HG02840 (cell line): ENCODE results near the gene NR3C2.
A peak's percentile ranks its signal among the peaks of the same experiment; 100 is the strongest.

ENCODE experiments used
- ATAC-seq: cut with Tn5 transposase; IDR thresholded peaks from one replicate; pipeline ENCODE4 v1.9.1; 2021; ENCODE audit warnings: mild to moderate bottlenecking, moderate library complexity, moderate number of reproducible peaks; ENCODE audit not compliant: unreplicated experiment, low FRiP score

The NR3C2 gene

DNA sequence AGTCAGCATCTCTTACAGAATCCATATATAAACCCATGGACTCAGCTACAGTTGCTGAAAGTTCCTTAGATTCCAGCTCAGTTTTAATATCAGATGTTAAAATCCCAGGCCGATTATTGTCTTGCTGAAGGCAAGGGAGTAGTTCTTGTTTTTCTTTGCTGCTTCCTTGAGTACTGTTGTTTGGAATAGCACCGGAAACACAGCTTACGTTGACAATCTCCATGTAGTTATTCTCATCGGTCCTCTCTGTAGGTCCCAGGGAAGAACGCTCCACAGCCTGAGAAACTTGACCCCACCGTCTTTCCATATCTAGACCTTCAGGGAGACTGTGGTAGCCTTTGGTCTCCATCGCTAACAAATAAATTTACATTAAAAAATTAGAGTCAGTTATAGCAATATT lies 5.7 kb downstream of the NR3C2 start:
- ATAC-seq: no peak

DNA sequence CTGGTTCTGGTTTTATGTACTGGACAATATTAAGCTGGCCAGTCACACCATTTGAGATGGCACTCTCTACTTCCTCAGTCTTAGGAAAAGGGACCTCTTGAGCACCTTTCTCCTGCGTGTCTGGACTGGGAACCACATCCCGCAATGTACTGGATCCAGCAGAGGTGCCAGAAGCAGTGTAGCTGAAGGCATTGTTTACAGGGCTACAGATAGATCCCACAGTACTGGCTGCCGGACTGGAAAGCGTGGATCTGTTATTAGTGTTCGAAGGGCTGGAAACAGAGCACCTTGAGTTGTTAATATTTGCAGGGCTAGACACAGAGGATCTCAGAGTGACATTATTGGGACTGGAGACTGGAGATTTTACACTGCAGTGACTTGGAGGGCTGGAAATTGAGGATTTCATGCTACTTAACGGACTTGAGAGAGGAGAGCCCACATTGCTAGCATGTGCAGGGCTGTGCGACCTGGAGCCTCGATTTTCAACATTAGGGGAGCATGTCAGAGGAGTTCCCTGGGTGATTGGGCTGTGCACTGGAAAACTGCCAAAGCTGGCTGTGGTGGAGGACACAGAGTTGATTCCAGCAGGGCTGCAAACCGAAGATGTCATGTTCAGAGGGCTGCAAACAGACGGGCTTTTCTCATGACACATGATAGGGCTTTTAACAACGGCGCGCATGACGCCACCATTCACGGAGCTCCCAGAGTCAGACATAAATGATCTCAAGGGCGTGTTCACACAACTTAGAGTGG lies 6.4 kb downstream of the NR3C2 start:
- ATAC-seq: no peak

DNA sequence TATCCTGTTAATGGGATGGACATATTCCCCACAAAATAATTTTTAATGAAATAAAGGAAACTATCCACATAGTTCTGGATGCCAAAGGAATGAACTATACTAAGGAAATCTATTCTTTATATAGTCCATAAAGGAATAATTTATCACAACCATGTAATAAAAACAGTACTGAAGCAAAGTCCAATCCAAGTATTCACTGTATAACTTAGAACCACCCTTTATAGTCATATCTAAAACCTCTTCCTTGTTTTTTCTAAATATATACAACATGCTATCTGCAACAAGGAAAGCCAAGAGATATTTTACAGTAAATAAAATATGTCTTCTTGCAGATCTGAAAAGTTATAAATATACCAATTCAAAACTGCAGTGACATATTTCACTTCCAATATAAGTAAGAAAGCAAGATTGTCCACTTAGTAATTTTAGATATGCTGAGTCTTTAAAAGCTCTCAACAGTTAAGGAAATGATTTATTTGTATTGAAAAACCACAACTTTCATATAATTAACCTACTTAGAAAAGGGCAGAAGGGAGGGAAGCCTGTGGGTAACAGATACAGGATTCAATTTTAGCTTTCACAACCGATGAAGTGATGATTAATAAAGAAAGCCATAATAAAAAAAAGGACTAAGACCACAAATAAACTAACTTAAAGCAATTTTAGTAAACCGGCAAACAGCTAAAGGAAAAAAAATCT lies 8.0 kb downstream of the NR3C2 start:
- ATAC-seq: no peak

DNA sequence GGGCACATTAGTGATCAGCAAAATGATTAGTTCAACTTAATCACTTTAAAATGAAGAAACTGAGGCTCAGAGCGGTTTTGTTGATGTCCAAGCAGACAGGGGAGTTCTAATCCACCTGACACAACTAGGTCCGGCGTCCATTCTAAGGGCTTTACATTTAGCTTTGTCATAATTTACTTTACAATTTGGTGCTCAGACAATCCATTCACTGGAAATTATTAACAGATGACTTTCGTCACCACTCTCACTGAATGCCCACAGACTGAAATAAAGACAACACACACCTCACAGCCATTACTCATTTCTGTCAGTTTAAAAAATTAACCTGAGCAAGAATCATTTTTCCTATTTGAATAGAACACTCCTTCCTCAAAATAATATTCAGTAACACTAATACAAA lies 10.8 kb downstream of the NR3C2 start:
- ATAC-seq: no peak

DNA sequence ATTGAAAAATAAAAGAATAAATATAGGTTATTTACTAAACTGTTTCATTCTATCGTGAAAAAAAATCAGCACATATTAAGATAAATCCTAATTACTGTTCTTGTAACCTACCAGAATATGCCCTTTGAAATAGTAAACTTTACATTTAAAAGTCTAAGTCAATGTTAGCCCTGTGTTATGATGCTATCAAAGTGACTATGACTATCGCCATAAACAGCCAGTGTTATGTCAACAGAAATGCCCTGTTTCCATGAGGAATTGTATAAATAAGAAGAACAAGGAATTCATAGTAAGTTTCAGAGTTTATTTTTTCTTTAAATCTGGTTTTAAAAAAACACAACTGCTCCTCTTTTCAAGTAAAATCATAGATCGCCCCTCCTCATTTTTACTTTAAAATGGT lies 11.4 kb downstream of the NR3C2 start:
- ATAC-seq: no peak

DNA sequence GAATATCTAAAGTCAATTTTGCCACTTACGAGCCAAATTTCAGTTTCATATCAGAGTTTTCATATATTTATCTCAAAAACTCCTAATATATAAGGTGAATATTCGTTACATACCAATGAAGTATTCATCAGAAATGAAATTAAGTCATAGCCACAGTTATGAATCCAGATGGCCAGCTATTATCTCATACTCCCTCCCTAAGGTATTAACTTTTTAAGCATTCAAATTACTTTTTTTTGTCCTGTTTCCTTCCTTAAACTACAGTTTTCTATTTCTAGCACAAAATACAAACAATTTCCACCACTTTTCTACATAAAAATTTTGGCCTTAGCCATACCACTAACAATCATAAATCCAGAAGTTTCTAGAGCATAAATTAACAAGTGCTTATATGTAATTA lies 13.0 kb downstream of the NR3C2 start:
- no peak for ATAC-seq

DNA sequence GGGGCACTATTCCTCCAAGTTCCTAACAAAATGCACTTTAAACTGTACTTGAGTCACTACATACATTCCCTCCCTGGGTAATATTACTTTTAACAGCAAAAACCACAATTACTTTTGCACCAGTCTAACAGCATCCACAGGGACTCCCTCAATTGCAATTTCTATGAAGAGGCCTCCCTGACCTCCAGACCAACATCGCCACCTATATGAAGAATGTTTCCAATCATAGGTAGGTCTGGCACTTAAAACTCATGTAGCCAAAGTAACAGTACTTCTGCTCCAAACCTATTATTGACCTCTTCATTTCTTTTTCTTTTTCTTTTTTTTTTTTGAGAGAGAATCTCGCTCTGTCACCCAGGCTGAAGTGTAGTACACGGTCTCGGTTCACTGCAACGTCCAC lies 15.6 kb downstream of the NR3C2 start:
- ATAC-seq: no peak

DNA sequence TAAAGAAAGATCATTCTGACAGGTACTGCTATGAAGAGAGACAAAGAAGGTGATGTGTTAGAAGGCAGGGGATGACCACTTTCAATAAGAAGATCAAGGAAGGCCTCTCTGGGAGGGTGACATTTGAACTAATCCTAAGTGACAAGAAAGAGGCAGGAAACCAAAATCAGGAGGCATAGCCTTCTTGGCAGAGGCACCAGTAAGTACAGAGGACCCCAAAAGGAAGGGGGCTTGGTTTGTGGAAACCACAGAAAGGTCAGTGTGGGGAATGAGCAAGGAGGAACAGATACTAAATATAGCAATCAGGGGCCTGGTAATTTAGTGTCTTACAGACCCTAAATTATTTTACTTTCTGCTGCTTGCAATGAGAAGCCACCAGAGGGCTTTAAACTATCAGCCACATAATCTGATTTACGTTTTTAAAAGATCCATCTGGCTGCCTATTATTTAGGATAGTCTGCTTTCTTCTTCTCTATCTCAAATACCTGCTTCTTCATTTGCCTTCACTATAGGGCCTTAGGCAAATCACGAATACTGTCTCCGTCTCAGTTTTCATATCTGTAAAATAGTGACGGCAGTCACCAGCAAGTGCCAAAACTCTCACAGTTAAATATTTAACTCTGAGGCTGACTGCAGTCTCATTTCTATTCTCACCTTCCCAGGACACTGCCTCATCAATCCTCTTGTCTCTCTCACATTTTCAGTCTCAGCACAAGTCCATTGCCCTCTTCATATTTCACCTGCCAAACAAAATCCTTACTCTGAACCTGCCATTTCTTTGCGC lies 16.7 kb downstream of the NR3C2 start:
- ATAC-seq: peak; percentile 80

DNA sequence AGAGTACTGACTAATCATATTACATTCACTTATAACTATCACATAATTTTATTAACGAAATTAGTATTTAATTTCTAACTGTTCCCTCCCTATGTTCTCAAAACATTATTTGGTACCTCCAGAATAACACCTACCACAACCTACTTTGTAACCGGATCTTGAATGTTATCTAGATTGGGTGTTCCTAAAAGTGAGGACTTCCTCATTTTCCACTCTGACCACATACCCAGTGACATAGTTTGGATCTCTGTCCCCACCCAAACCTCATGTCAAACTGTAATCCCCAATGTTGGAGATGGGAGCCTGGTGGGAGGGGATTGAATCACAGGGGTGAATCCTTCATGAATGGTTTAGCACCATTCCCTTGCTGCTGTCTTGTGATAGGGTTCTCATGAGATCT lies 21.8 kb downstream of the NR3C2 start:
- ATAC-seq: no peak

DNA sequence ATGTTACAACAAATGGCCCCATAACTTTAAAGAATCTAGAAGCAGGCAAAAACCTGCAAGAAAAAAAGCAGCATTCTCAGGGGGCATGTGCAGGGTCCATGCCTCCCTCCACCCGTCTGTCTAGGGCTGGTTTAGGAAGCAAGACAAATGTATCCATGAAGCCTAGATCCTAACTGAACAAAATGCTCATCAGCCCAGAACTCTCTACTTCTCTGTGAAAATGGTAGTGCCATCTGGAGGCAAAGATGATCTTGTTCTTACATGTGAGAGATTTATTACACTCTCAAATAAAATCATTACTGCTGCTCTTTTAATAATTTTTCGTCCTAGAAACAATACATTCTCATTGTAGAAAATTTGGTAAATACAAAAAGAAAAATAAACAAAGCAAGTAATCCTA lies 26.7 kb downstream of the NR3C2 start:
- no peak for ATAC-seq

DNA sequence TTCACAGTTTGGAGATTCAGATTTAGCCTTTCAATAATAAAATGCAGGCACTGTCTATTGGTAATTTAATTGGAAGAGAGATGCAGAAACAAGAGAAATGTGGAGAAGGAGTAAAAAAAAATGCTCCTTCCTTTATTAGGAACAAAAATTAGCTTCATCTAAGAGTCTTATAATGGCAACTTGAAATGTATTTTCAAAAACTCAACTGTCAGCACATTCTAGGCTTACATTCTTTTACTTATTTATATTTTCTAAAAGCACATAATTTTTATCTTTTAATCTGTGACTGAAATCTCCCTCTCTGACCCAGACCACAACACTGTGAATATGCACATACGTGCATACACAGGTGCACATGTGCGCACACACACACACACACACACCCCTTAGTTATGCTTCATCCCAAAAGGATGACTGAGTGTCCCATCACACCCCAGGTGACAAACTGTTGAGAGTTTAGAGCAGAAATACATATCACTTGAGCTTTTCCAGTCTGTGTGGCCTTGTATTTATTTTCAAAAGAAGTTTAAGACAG lies 29.7 kb downstream of the NR3C2 start:
- no peak for ATAC-seq

DNA sequence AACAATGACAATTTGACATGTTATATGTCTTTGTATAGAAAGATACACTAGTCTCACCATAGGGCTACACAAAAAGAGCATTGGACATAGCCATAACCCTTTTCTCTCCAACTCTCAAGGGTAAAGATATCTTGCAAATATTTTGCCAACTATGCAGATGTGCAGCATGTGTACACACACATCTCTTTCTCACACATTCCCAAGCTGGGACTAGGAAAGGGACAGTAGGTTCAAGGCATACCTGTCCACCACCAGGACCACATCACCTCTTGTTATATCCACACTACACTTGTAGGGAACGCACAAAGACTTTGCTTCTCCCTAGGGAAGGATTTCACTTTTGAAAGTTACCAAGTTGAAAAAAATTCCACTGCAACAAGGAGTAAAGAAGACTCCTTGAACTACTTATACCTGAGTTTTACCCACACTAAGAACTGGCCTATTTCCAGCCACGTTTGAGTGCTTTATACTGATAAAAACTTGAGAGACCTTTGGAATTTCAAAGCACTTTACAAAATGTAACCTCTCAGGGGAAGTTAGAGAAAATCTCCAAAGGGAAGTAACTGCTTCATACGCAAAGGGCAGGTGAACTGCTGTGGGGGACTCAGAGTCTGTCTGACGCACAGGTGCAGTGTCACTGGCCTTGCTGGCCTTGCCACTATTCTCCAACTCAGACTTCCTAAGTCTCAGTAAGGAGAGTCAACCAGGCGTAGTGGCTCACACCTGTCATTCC lies 36.9 kb downstream of the NR3C2 start:
- ATAC-seq: no peak

DNA sequence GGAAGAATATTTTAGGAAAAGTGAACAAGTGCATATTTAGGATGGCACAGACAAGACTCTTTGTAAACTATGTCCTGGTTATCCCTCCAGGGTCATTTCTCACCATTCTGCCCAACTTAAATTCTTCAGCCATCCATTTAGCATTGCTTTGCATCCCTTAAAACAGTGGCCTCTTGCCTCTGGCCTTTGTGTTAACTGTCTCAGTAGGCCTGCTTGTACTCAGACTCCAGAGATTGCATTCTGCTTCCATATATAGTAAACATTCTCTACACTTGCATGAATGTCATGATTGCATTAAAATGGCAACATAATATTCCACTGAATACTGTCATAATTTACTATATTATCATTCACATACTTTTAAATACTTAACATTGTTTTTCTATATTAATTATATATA lies 43.2 kb downstream of the NR3C2 start:
- ATAC-seq: no peak

DNA sequence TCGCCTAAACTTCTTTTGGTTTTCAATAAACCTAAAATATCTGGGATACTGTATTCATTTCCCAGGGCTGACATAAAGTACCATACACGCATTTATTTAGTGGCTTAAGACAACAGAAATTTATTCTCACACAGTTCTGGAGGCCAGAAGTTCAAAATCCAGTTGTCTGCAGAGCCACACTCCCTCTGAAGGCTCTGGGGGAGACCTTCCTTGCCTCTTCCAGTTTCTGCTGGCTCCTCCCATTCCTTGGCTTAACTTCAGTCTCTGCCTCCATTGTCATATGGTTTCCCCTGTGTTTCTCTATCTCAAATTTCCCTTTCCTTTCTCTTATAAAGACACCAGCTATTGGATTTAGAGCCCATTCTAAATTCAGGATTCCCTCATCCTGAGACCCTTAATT lies 44.4 kb downstream of the NR3C2 start:
- no peak for ATAC-seq

DNA sequence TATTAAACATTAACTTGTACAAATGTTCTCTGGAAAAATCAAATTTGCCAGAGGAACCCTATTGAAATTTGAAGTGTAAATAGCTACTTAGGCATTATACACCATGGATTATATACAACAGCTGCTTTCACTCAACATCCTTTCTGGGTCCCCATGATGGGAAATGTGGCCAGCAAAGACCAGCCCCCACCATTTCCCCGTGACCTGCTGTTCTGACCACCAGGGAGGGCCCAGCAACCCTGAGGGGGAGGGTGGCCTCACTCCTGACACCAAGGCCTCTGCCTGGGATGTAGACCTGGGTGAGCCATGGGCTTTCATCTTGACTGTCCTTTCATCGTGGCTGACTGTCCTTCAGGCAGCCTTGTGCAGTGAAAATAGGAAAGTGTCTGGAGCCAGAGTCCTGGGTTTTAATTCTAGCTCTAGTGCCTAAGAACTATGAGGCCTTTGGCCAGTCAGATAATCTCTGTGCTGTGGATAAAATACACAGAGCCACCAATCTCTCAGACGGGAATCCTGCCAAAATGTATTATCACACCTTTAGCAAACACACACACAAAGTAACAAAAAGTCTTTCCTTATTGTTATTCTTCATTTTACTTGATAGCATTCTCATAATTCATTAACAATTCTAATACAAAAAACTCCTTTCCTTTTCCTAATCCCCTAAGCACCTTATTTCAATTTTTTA lies 45.1 kb downstream of the NR3C2 start:
- no peak for ATAC-seq

DNA sequence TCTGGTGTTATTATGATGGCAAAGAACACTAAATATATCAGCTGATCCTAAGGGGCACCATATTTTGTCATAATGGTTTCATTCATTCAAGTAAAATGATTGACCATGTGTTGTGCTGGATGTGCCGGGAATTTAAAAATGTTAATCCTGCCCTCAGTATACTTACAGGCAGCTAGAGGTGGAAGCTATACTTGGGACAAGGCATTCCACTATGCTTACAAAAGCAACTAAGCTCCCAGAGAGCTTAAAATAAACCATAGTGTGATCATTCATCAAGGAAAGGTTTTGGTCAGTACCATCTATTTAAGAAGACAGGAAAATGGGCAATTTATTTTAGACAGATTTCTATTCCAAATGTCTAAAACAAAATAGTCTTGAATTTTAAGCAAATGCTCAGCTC lies 46.4 kb downstream of the NR3C2 start:
- no peak for ATAC-seq

DNA sequence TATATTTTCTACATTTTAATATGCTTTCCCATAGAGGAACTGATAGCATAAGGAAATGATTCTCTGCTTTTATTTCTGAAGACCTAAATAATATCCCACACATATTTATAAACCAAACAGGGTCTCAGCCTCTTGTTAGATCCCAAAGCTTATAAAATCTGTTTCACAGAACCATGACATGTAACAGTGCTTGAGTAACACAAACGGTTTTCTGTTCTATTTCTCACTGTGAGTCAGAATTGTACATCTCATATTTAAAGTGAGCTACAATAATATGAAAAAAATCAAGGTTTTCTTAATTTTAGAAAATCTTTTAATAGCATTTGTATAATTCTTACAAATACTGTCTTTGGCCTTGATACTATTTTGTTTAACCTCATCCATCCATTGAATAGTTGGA lies 51.2 kb downstream of the NR3C2 start:
- ATAC-seq: no peak

DNA sequence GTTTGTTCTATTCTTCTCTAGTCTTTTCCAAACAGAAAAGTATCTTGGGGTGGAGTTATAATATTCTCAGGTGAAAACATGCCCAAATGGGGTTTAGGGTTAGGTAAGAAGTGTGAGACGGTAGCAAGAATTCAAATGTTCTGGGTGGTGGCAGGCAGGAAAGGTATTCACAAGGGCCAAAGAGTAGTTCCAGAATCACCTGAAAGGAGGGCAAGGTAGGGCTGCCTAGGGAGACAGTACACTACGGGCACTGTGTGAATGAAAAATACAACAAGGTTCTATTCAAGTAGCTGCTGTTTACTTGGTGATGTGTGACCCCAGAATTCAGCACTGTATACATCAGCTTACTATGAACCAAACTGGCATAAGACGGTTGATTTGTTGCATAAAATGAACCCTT lies 51.9 kb downstream of the NR3C2 start:
- no peak for ATAC-seq

DNA sequence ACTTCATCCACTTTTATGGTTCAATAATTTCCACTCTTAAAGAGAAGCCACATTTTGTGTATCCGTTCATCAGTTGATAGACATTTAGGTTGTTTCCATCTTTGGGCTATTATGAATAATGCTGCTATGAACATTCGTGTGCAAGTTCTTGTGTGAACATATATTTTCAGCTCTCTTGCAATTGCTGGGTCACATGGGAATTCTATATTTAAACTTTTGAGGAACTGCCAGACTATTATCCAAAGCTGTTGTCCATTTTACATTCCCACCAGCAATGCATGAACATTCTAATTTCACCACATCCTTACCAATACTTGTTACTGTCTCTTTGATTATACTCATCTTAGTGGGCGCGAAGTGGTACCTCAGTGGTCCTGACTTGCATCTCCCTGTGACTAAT lies 61.9 kb downstream of the NR3C2 start:
- no peak for ATAC-seq

DNA sequence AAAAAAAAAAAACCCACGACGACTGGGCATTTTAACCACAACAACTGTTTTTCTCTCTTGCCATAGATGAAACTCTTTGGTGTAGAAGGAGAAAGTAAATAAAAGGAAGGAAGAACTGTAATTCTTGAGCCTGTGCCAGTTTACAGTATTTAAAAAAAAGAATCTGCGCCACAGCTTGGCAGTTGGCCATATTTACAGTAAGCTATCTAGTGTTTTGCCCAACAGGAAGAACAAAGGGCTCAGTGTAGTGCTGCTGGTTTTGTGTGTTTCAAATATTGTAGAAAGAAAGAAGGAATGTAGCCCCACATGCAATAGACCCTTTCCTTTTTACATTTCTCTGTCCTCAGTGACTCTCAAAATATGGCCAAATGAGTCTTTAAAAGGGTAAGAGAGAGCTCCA lies 66.1 kb downstream of the NR3C2 start:
- no peak for ATAC-seq
